GM12891 (cell line): ENCODE results near the gene CFAP61.

Source experiments
- POLR2A ChIP-seq: IDR thresholded peaks from 2 replicates; pipeline ENCODE4 v1.6.1; 2011; ENCODE audit warnings: low read depth, low read length, control low read depth
- POU2F2 ChIP-seq: IDR thresholded peaks from 2 replicates; pipeline ENCODE4 v1.6.1; 2011; ENCODE audit warnings: low read depth, mild to moderate bottlenecking, control low read depth, low read length, moderate library complexity

DNA sequence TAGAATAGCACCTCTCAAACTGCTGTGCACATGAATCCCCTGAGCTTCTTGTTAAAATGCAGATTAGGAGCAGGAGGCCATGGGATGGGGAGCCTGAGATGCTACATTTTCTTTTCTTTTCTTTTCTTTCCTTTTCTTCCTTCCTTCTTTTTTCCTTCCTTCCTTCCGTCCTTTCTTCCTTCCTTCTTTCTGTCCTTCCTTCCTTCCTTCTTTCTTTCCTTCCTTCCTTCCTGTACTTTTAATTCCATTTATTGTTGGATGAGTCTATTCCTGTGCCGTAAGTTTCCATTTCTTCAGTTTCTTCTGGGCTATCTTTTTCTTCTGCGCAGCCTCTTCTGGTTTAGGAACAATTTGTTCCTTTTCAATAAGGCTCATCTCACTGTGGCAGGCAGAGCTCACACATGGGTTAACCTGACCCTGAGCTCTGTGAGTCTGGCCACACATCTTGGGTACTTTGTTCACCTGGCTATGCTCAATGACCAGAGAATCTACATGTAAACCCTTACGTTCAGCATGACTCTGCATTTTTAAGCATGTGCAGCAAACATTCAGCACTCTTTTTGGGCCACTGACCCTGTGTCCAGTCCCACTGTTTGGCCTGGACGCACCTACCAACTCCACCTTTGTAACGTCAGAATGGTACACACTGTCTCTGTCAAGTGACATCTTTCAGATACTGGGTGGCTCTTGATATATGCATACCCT lies 200.9 kb downstream of the CFAP61 start:
- TF ChIP-seq POLR2A (no peak), POU2F2 (no peak)
